ENCODE data around the gene BRINP1. TPM values are rescaled to one million over a fixed set of nuclear protein-coding genes. Genes with fewer than 3 reads are reported as not detected.
A peak's percentile ranks its signal among the peaks of the same experiment; 100 is the strongest.

BRINP1 gene
- total RNA-seq, 6 experiments from 2014 or later = 0.09 to 0.43 (median 0.13) TPM; not detected in 1

DNA sequence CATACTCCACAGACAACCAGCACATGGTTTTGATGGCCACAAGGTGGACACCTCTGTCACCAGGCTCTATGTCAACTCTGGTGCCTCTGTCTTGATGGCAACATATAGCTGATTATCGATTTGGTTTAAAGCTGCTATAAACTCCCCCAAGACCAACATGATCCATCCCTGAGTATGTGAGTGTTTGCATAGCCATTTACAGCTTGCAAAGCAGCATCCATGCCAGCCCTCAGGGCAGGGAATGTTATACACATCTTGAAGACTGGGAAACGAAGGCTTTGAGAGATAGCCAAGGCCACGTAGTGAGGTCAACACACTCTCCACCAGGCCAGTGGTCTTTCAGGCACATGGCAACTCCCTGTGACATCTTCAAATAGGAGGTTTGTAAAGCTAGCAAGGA, 40.3 kb upstream of the BRINP1 start:
- DNase-seq (no peak), ATAC-seq (no peak)
- intact Hi-C loops (cut with DNase I) = no loop called here
- Histone ChIP-seq H3K4me1 (no peaks in the 10 kb centered on the region), H3K27ac (no peak overlapping the region), H3K4me3 (no peak overlapping the region), H3K9me3 (no peaks in the 10 kb centered on the region), H3K27me3 (no peaks in the 10 kb centered on the region), H3K36me3 (no peaks in the 10 kb centered on the region)
- TF ChIP-seq, protein P1, sequence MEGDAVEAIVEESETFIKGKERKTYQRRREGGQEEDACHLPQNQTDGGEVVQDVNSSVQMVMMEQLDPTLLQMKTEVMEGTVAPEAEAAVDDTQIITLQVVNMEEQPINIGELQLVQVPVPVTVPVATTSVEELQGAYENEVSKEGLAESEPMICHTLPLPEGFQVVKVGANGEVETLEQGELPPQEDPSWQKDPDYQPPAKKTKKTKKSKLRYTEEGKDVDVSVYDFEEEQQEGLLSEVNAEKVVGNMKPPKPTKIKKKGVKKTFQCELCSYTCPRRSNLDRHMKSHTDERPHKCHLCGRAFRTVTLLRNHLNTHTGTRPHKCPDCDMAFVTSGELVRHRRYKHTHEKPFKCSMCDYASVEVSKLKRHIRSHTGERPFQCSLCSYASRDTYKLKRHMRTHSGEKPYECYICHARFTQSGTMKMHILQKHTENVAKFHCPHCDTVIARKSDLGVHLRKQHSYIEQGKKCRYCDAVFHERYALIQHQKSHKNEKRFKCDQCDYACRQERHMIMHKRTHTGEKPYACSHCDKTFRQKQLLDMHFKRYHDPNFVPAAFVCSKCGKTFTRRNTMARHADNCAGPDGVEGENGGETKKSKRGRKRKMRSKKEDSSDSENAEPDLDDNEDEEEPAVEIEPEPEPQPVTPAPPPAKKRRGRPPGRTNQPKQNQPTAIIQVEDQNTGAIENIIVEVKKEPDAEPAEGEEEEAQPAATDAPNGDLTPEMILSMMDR (IDR thresholded peaks at IDR 0.05) = no peak
- TF ChIP-seq POLR2A (IDR thresholded peaks at IDR 0.05) = no peak
- 49% methylated on average over 3 of the region's 3 CpGs for WGBS (ENCODE audit: insufficient coverage, low coverage, low lambda C conversion rate, missing lambda C conversion rate)

DNA sequence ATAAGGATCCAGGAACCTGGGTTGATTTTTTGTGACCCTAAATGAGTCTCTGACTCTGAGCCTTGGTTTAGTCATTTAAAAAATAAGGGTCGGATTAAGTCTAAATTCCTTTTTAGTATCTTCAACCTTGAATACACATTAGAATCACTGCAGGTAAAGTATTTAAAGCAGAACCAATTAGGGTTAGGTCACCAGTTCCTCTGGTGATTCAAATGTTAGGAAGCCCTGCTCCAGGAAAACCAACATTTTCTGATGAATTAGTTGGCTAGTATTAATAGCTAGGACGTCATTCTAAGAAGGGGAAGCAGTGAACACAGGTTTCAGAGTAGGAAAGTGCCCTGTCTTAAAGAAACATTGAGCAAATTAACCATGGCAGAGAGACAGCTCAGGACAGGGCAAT, 31.4 kb upstream of the BRINP1 start:
- WGBS (ENCODE audit: insufficient coverage, low coverage, low lambda C conversion rate, missing lambda C conversion rate) = 9% methylated on average over 2 of the region's 2 CpGs
- H3K9me3 ChIP-seq = no peaks in the 10 kb centered on the region
- no peak for DNase-seq
- H3K27me3 ChIP-seq = no peaks in the 10 kb centered on the region
- ATAC-seq = no peak
- no peaks in the 10 kb centered on the region for H3K36me3 ChIP-seq
- H3K4me1 ChIP-seq = no peaks in the 10 kb centered on the region
- no peak overlapping the region for H3K27ac ChIP-seq
- H3K4me3 ChIP-seq = no peak overlapping the region
- TF ChIP-seq, protein P1 (IDR thresholded peaks at IDR 0.05) = no peak
- TF ChIP-seq POLR2A (IDR thresholded peaks at IDR 0.05) = no peak
- intact Hi-C loops (cut with DNase I) = no loop called here

DNA sequence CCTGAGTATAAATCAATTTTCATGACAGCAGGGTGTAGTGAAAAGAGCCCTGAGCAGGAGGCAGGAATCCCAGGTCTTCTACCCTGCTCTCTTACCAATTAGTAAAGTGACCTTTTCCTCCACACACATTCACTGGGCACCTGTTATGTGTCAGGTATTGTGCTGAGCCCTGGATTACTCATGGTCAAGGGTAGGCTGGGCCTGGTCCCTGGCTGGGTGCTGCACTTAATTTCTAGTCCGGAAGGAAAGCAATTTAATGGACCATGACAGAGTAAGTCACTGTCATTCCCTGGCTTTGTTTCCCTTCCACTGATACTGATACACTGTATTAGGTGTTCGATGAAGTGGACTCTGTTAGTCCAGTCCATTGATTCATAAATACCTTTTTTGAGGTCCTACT, 29.1 kb upstream of the BRINP1 start:
- intact Hi-C loops (cut with DNase I) = no loop called here
- no peak for TF ChIP-seq POLR2A (IDR thresholded peaks at IDR 0.05)
- TF ChIP-seq, protein P1 (IDR thresholded peaks at IDR 0.05) = no peak
- no peak overlapping the region for H3K27ac ChIP-seq
- H3K27me3 ChIP-seq = no peaks in the 10 kb centered on the region
- H3K9me3 ChIP-seq = no peaks in the 10 kb centered on the region
- H3K4me3 ChIP-seq = no peak overlapping the region
- DNase-seq = no peak
- no peaks in the 10 kb centered on the region for H3K4me1 ChIP-seq
- no peaks in the 10 kb centered on the region for H3K36me3 ChIP-seq
- ATAC-seq = no peak
- 14% methylated on average over 2 of the region's 2 CpGs for WGBS (ENCODE audit: insufficient coverage, low coverage, low lambda C conversion rate, missing lambda C conversion rate)

DNA sequence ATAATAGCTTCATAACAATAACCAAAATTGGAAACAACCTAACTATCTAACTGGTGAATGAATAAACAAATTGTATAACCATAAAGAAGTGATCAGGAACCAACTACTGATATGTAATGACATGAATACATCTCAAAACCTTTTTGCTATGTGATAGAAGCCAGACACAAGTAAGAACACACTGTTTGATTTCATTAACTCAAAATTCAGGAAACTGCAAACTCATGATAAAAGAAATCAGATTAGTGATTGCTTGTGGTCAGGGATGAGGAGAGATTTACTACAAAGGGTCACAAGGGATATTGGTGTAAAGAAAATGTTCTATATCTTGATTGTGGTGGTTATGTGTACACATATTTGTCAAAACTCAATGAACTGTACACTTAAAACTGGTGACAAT, 22.6 kb upstream of the BRINP1 start:
- H3K27me3 ChIP-seq = no peaks in the 10 kb centered on the region
- no peak for ATAC-seq
- no peak overlapping the region for H3K4me3 ChIP-seq
- H3K4me1 ChIP-seq = no peaks in the 10 kb centered on the region
- H3K9me3 ChIP-seq = no peaks in the 10 kb centered on the region
- no peak for DNase-seq
- H3K36me3 ChIP-seq = no peaks in the 10 kb centered on the region
- TF ChIP-seq, protein P1 (IDR thresholded peaks at IDR 0.05) = no peak
- TF ChIP-seq POLR2A (IDR thresholded peaks at IDR 0.05) = no peak
- H3K27ac ChIP-seq = no peak overlapping the region
- intact Hi-C loops (cut with DNase I) = no loop called here

DNA sequence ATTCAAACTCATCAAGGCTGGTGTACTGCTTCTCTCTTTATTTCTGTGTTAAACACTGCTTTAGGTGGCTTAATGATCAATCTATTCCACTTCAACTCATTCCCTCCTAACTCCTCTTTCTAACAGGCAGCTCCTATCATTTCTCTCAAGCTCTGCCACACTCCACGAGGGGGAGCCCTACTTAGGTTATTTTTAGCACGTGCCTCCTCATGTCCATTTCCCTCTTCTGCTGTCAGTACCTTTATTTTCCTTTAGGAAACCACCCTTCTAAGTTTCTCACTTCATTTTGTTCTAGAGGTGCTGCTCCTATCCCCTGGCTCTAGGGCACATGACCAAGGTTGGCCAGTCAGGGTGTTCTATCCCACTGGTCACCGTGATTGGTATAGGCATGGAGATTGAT, 6.7 kb upstream of the BRINP1 start:
- peak in 2 of 4 donors; percentile 44 to 45 for ATAC-seq
- no peak for TF ChIP-seq POLR2A (IDR thresholded peaks at IDR 0.05)
- TF ChIP-seq, protein P1 (IDR thresholded peaks at IDR 0.05) = peak; percentile 28 to 44 (median 34)

More for the DNA sequence above, 6.7 kb upstream of the BRINP1 start:
- Histone ChIP-seq H3K9me3 (no peaks in the 10 kb centered on the region), H3K27me3 (no peaks in the 10 kb centered on the region), H3K36me3 (no peaks in the 10 kb centered on the region), H3K4me3 (no peak overlapping the region), H3K27ac (no peak overlapping the region), H3K4me1 (no peaks in the 10 kb centered on the region)
- 28% methylated on average over 3 of the region's 3 CpGs for whole genome bisulfite sequencing (ENCODE audit: insufficient coverage, low coverage, low lambda C conversion rate, missing lambda C conversion rate)
- intact Hi-C loops (cut with DNase I) = no loop called here
- DNase-seq = no peak

All from right lobe of liver (tissue), 6 donors.